ENCODE data around the gene NEAT1.

DNA sequence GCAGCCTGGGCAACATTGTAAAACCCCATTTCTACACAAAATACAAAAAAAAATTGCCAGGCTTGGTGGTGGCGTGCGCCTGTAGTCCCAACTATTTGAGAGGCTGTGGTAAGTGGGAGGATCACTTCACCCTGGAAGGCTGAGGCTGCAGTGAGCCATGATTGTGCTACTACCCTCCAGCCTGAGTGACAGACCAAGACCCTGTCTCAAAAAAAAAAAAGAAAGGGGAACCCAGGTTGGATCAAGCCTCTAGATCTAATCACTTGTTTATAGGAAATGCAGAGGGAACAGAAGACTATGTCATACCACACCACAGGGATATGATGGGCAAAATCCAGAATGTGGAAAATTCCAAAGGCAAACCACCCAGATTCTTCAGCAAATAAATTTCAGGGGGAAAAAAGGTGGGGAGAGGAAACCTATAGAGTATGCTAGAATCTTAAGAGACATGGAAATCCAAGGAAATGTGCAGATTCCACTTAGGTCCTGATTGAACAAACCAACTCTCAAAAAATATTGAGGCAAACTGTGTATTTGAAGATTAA lies 59.8 kb downstream of the NEAT1 start:
- no peak for TF ChIP-seq EZH2 (IDR thresholded peaks at IDR 0.05; ENCODE audit: low read depth)
- TF ChIP-seq, protein P1, sequence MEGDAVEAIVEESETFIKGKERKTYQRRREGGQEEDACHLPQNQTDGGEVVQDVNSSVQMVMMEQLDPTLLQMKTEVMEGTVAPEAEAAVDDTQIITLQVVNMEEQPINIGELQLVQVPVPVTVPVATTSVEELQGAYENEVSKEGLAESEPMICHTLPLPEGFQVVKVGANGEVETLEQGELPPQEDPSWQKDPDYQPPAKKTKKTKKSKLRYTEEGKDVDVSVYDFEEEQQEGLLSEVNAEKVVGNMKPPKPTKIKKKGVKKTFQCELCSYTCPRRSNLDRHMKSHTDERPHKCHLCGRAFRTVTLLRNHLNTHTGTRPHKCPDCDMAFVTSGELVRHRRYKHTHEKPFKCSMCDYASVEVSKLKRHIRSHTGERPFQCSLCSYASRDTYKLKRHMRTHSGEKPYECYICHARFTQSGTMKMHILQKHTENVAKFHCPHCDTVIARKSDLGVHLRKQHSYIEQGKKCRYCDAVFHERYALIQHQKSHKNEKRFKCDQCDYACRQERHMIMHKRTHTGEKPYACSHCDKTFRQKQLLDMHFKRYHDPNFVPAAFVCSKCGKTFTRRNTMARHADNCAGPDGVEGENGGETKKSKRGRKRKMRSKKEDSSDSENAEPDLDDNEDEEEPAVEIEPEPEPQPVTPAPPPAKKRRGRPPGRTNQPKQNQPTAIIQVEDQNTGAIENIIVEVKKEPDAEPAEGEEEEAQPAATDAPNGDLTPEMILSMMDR (conservative IDR thresholded peaks at IDR 0.05), result no peak
